GM12874 (cell line): ENCODE measurements around the gene ODC1.

ENCODE experiments used
- TF ChIP-seq, protein P1 (sequence below): IDR thresholded peaks from 2 replicates; pipeline ENCODE4 v1.5.1; 2011; ENCODE audit warnings: low read depth, mild to moderate bottlenecking, control low read depth, low read length, moderate library complexity; ENCODE audit not compliant: insufficient read depth

The ODC1 gene

GRCh38 chr2:10422732-10423399, 25.3 kb downstream of the ODC1 start:
- TF ChIP-seq, protein P1, sequence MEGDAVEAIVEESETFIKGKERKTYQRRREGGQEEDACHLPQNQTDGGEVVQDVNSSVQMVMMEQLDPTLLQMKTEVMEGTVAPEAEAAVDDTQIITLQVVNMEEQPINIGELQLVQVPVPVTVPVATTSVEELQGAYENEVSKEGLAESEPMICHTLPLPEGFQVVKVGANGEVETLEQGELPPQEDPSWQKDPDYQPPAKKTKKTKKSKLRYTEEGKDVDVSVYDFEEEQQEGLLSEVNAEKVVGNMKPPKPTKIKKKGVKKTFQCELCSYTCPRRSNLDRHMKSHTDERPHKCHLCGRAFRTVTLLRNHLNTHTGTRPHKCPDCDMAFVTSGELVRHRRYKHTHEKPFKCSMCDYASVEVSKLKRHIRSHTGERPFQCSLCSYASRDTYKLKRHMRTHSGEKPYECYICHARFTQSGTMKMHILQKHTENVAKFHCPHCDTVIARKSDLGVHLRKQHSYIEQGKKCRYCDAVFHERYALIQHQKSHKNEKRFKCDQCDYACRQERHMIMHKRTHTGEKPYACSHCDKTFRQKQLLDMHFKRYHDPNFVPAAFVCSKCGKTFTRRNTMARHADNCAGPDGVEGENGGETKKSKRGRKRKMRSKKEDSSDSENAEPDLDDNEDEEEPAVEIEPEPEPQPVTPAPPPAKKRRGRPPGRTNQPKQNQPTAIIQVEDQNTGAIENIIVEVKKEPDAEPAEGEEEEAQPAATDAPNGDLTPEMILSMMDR = no peak

DNA sequence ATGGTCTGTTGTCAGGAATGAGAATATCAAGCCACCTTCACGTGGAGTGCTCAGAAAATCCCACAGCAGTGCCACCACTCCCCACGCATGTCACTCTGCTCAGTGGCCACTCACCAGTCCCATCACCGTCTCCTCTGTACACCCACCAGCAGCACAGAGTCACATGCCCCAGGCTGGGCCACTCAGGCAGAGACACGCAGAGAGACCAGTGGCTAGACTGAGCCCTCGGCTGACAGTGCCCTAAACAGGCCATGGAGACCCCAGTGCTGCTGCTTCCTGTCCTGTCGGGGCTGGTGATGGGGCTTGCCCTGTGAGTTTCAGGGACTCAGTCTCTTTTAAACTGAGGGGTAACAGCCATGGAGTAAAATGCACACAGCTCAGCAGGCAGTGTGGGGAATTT, 25.9 kb downstream of the ODC1 start:
- TF ChIP-seq, protein P1 = no peak

GRCh38 chr2:10419553-10420257, 28.4 kb downstream of the ODC1 start:
- TF ChIP-seq, protein P1 = no peak

DNA sequence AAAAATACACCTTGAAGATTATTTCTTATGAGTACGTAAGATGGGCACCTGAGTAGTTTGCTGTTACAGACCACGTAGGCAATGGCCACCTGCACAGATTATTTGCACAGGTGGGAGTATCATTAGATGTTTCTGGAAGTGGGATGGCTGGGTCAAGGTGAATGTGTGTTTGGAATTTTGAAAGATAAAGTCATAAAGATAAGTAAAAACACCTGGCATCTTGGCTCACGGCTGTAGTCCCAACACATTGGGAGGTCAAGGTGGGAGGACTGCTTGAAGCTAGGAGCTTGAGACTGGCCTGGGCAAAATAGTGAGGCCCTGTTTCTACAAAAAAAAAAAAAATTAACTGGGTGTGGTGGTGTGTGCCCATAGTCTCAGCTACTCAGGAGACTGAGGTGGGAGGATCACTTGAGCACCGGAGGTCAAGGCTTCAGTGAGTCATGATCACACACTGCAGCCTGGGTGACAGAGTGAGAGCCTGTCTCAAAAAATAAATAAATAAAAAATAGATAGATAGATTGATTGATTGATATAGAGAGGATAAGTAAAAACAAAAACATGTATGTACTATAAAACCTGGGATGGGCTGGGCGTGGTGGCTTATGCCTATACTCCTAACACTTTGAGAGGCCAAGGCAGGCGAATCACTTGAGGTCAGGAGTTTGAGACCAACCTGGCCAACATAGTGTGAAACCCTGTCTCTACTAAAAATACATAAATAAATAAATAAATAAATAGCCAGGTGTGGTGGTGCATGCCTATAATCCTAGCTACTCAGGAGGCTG, 30.4 kb downstream of the ODC1 start:
- TF ChIP-seq, protein P1 = no peak

DNA sequence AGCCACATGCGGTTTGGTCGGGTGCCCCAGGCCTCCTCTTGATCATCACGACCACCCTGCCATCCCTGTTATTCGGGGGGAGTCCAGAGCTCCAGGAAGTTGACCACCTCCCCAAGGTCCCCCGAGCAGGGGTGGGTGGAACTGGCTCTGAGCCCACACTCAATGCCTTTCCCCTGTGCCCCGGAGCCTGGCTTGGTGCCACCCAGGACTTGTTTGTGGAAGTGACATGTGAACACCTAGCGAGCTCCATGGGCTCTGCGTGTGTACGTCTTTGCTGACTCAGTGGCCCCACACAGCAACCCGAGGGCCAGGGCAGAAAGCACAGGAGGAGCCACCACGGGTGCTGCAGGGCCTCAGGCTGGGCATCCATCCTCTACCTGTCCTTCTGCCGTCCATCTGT, 32.5 kb downstream of the ODC1 start:
- TF ChIP-seq, protein P1 = no peak

DNA sequence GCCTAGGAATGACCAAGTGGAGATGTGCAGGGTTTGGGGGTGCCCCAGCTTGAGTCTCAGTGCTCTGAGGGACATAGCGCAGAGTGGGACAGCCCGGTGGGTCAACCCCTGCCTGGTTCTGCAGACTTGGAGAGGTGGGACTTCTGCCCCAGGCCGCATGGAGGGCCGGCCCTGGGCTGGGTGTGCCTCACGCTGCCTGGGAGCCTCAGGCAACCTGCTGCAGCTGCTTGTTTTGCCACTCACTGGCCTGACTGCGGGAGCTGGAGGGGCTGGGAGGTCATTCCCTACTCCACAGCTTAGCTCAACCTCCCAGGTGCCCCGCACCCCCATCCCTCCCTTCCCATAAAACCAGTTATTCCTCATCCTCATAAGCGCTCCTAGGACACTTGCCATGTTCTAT, 33.1 kb downstream of the ODC1 start:
- TF ChIP-seq, protein P1 = no peak

DNA sequence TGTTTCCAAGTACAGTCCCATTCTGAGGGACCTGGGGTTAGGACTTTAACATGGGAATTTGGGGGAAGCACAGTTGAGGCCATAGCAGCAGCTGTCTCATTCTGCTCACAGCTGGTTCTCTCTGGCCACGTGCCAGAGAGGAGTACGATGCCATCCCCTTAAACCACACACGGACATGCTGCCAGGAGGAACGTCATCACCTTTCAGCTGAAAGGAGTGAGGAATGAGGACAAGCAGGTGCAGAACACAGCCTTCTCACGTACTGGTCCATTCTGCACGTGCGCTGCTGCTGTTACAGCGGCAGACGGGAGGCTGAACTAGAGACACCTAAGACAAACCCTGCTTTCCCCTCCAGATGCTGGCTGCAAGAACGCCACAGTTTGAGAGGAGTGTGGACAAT, 33.5 kb downstream of the ODC1 start:
- TF ChIP-seq, protein P1 = no peak
